Vagina (tissue), 2 donors: ENCODE measurements around the gene ADGRB2.

ENCODE experiments used
- POLR2A ChIP-seq, 2 donors: fragments of 450-650 bp; IDR thresholded peaks; one replicate each; pipeline ENCODE4 v1.6.1; 2017; ENCODE audit warnings: antibody characterized with exemption in 2 of 2, mild to moderate bottlenecking in 2 of 2, moderate library complexity in 2 of 2
- TF ChIP-seq, protein P1 (sequence below), 3 experiments: fragments of 450-650 bp in 2 of 3; fragments of 200-600 bp in 1 of 3; sonication (generic) in 1 of 3; IDR thresholded peaks; one replicate each; pipeline ENCODE4 v1.5.1; 2017 to 2019; ENCODE audit warnings: antibody characterized with exemption in 3 of 3, mild to moderate bottlenecking in 2 of 3, moderate library complexity in 2 of 3

DNA sequence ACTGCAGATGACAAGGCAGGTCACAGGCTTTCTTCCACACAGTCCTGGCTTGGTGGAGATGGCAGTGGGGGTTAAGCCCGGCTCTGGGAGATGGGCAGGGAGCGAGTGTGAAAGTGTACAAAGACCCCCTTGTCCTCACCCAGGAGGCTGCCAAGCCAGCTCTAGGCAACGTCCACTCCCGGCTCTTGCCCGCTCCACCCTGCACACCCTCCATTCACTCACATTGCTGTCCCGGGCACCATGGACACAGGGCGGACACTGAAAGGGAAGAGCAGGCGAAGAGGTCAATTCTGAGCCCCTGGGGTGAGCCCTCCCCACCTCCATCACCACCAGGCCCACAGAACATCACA, 69.2 kb downstream of the ADGRB2 start:
- TF ChIP-seq, protein P1, sequence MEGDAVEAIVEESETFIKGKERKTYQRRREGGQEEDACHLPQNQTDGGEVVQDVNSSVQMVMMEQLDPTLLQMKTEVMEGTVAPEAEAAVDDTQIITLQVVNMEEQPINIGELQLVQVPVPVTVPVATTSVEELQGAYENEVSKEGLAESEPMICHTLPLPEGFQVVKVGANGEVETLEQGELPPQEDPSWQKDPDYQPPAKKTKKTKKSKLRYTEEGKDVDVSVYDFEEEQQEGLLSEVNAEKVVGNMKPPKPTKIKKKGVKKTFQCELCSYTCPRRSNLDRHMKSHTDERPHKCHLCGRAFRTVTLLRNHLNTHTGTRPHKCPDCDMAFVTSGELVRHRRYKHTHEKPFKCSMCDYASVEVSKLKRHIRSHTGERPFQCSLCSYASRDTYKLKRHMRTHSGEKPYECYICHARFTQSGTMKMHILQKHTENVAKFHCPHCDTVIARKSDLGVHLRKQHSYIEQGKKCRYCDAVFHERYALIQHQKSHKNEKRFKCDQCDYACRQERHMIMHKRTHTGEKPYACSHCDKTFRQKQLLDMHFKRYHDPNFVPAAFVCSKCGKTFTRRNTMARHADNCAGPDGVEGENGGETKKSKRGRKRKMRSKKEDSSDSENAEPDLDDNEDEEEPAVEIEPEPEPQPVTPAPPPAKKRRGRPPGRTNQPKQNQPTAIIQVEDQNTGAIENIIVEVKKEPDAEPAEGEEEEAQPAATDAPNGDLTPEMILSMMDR (IDR thresholded peaks at IDR 0.05): no peak
- TF ChIP-seq POLR2A (IDR thresholded peaks at IDR 0.05): no peak
